ENCODE results near the gene PFKFB2. TPM values are rescaled to one million over a fixed set of nuclear protein-coding genes. Genes with fewer than 3 reads are reported as not detected.

PFKFB2 gene
- total RNA-seq, 4 donors from 2014 or later: 9.4 to 28.7 (median 12.3) TPM

- no peaks in the 10 kb centered on the region for H3K9me3 ChIP-seq
- peaks cover 0 to 20% (median under 1%) of the 10 kb centered on the region in 3 donors for H3K4me1 ChIP-seq
- peaks cover 3 to 96% (median 11%) of the 10 kb centered on the region in 3 donors for H3K36me3 ChIP-seq
- H3K4me3 ChIP-seq: no peak overlapping the region
- 89 to 92% methylated on average over 3 of the region's 3 CpGs for WGBS, 2 donors
- TF ChIP-seq CTCF (IDR thresholded peaks at IDR 0.05) (no peak), POLR2A (IDR thresholded peaks at IDR 0.05) (no peak)
- no peaks in the 10 kb centered on the region for H3K27me3 ChIP-seq
- no peak for DNase-seq
- intact Hi-C loops (cut with DNase I): no loop called here
- no peak overlapping the region for H3K27ac ChIP-seq
These were observed 16.0 kb downstream of the PFKFB2 start for GRCh38 chr1:207069061-207069460.

- peaks cover 0 to 20% (median 9%) of the 10 kb centered on the region in 3 donors for H3K4me1 ChIP-seq
- no peaks in the 10 kb centered on the region for H3K9me3 ChIP-seq
- no CpG with 5 or more reads among the region's 5 CpGs for WGBS, 2 donors
- H3K36me3 ChIP-seq: peaks cover 3 to 87% (median 11%) of the 10 kb centered on the region in 3 donors
- no peak overlapping the region for H3K4me3 ChIP-seq
- TF ChIP-seq CTCF (IDR thresholded peaks at IDR 0.05): no peak
- TF ChIP-seq POLR2A (IDR thresholded peaks at IDR 0.05): no peak
- no peak for DNase-seq
- intact Hi-C loops (cut with DNase I): no loop called here
- no peaks in the 10 kb centered on the region for H3K27me3 ChIP-seq
- no peak overlapping the region for H3K27ac ChIP-seq
These were observed 16.9 kb downstream of the PFKFB2 start for GRCh38 chr1:207069858-207070506.

GRCh38 chr1:207070811-207071210 is 17.7 kb downstream of the PFKFB2 start:
- H3K27ac ChIP-seq: no peak overlapping the region
- no peak for DNase-seq
- intact Hi-C loops (cut with DNase I): no loop called here
- H3K4me1 ChIP-seq: peaks cover 0 to 22% (median 11%) of the 10 kb centered on the region in 3 donors
- no peak overlapping the region for H3K4me3 ChIP-seq
- peaks cover 3 to 78% (median 11%) of the 10 kb centered on the region in 3 donors for H3K36me3 ChIP-seq
- H3K9me3 ChIP-seq: no peaks in the 10 kb centered on the region
- no peaks in the 10 kb centered on the region for H3K27me3 ChIP-seq
- TF ChIP-seq POLR2A (IDR thresholded peaks at IDR 0.05) (no peak), CTCF (IDR thresholded peaks at IDR 0.05) (no peak)
- WGBS, 2 donors: 85 to 87% methylated on average over 3 to 4 of the region's 4 CpGs

- Histone ChIP-seq H3K27me3 (no peaks in the 10 kb centered on the region), H3K9me3 (no peaks in the 10 kb centered on the region), H3K4me3 (no peak overlapping the region), H3K27ac (no peak overlapping the region), H3K4me1 (peaks cover 0 to 23% (median 11%) of the 10 kb centered on the region in 3 donors), H3K36me3 (peaks cover 3 to 72% (median 11%) of the 10 kb centered on the region in 3 donors)
- 83 to 86% methylated on average over 6 of the region's 6 CpGs for WGBS, 2 donors
- TF ChIP-seq POLR2A (IDR thresholded peaks at IDR 0.05): no peak
- TF ChIP-seq CTCF (IDR thresholded peaks at IDR 0.05): no peak
- DNase-seq: no peak
- intact Hi-C loops (cut with DNase I): no loop called here
These were observed 18.4 kb downstream of the PFKFB2 start for GRCh38 chr1:207071426-207071825.

- no peak overlapping the region for H3K4me3 ChIP-seq
- no peak for DNase-seq
- intact Hi-C loops (cut with DNase I): no loop called here
- peaks cover 3 to 64% (median 11%) of the 10 kb centered on the region in 3 donors for H3K36me3 ChIP-seq
- 84 to 87% methylated on average over 8 of the region's 8 CpGs for WGBS, 2 donors
- peaks cover 0 to 28% (median 11%) of the 10 kb centered on the region in 3 donors for H3K4me1 ChIP-seq
- TF ChIP-seq POLR2A (IDR thresholded peaks at IDR 0.05): no peak
- no peak overlapping the region for H3K27ac ChIP-seq
- no peaks in the 10 kb centered on the region for H3K9me3 ChIP-seq
- no peaks in the 10 kb centered on the region for H3K27me3 ChIP-seq
These were observed 19.2 kb downstream of the PFKFB2 start for GRCh38 chr1:207072233-207072632.
